NAMALWA (cell line): ENCODE data around the gene SLC35D1.
A peak's percentile ranks its signal among the peaks of the same experiment; 100 is the strongest.
"Not testable (repeated sequence)": the region's sequence is repeated elsewhere in the genome, so short reads cannot be mapped to it uniquely, and the experiment has no call there.

Experiments used
- DNase-seq: peaks from one replicate; pipeline ENCODE4 v3.0.0-alpha.2; 2015; ENCODE audit warnings: low spot score

Gene SLC35D1

GRCh38 chr1:67053785-67054772 lies at the start of gene SLC35D1:
SLC35D1 (minus strand) TSS chr1:67054148; CDS start chr1:67054013, 135 bp downstream.
- peak; percentile 94 for DNase-seq

- DNase-seq, result no peak
Measured at GRCh38 chr1:67103548-67103947, 49.6 kb upstream of the SLC35D1 start.

GRCh38 chr1:67100833-67101232 lies 46.9 kb upstream of the SLC35D1 start:
- DNase-seq, result no peak

GRCh38 chr1:67097305-67097704 lies 43.4 kb upstream of the SLC35D1 start:
- no peak for DNase-seq

GRCh38 chr1:67094191-67094590 lies 40.2 kb upstream of the SLC35D1 start:
- DNase-seq, result no peak

GRCh38 chr1:67089685-67090208 lies 35.8 kb upstream of the SLC35D1 start:
- DNase-seq, result peak; percentile 8

- DNase-seq, result no peak
Measured at GRCh38 chr1:67088440-67088839, 34.5 kb upstream of the SLC35D1 start.

- DNase-seq, result no peak
Measured at GRCh38 chr1:67085326-67085725, 31.4 kb upstream of the SLC35D1 start.

- no peak for DNase-seq
Measured at GRCh38 chr1:67084765-67085318, 30.9 kb upstream of the SLC35D1 start.

GRCh38 chr1:67078291-67078690 lies 24.3 kb upstream of the SLC35D1 start:
- no peak for DNase-seq

- no peak for DNase-seq
Measured at GRCh38 chr1:67077593-67077992, 23.6 kb upstream of the SLC35D1 start.

GRCh38 chr1:67072749-67073148 lies 18.8 kb upstream of the SLC35D1 start:
- DNase-seq, result no peak

GRCh38 chr1:67067655-67068054 lies 13.7 kb upstream of the SLC35D1 start:
- not testable (repeated sequence) for DNase-seq

- no peak for DNase-seq
Measured at GRCh38 chr1:67062412-67062811, 8.5 kb upstream of the SLC35D1 start.

GRCh38 chr1:67061266-67061665 lies 7.3 kb upstream of the SLC35D1 start:
- no peak for DNase-seq

GRCh38 chr1:67060811-67061218 lies 6.9 kb upstream of the SLC35D1 start:
- no peak for DNase-seq

- no peak for DNase-seq
Measured at GRCh38 chr1:67059346-67059745, 5.4 kb upstream of the SLC35D1 start.

- no peak for DNase-seq
Measured at GRCh38 chr1:67058761-67059160, 4.8 kb upstream of the SLC35D1 start.

GRCh38 chr1:67058242-67058641 lies 4.3 kb upstream of the SLC35D1 start:
- DNase-seq, result no peak

- DNase-seq, result no peak
Measured at GRCh38 chr1:67053535-67053784, 488 bp downstream of the SLC35D1 start.

GRCh38 chr1:67052741-67053534 lies 1.0 kb downstream of the SLC35D1 start:
- DNase-seq, result peak; percentile 53

- no peak for DNase-seq
Measured at GRCh38 chr1:67051196-67051595, 2.8 kb downstream of the SLC35D1 start.
